Bronchial epithelial cell (primary cell): Measurements from ENCODE around the gene ISG20. TPM values are rescaled to one million over a fixed set of nuclear protein-coding genes. Genes with fewer than 3 reads are reported as not detected.

Experiments
- DNase-seq: peaks from one replicate; pipeline ENCODE4 v3.0.0-alpha.2; 2010; ENCODE audit warnings: low read depth
- FAIRE-seq: peaks from 2 replicates; lab custom pipeline; 2011; peaks lifted over from hg19 to GRCh38; lab: Jason Lieb, UNC
- H3K27me3 ChIP-seq: 2 replicates; pipeline ENCODE4 v1.5.1; 2011; ENCODE audit warnings: low read length; ENCODE audit not compliant: control insufficient read depth, insufficient read depth
- H3K36me3 ChIP-seq: 2 replicates; pipeline ENCODE4 v1.5.1; 2011; ENCODE audit warnings: low read length; ENCODE audit not compliant: control insufficient read depth, insufficient read depth
- H3K4me3 ChIP-seq: 2 replicates; pipeline ENCODE4 v1.5.1; 2011; ENCODE audit warnings: mild to moderate bottlenecking, low read depth, low read length, control low read depth
- total RNA-seq: library from RNA; depleted of rRNA; stranded (reverse); fragments of >200 nt; gene quantifications from 2 replicates; pipeline ENCODE4 v1.2.1, GENCODE V29; 2014
- TF ChIP-seq, protein P1 (sequence below): IDR thresholded peaks from 2 replicates; pipeline ENCODE4 v1.5.1; 2011; ENCODE audit warnings: mild to moderate bottlenecking, moderate library complexity, low read length, control low read depth, inconsistent platforms; ENCODE audit not compliant: insufficient read depth, severe bottlenecking

The ISG20 gene
- total RNA-seq, 1 donor from 2014 or later = 18.4 TPM

DNA sequence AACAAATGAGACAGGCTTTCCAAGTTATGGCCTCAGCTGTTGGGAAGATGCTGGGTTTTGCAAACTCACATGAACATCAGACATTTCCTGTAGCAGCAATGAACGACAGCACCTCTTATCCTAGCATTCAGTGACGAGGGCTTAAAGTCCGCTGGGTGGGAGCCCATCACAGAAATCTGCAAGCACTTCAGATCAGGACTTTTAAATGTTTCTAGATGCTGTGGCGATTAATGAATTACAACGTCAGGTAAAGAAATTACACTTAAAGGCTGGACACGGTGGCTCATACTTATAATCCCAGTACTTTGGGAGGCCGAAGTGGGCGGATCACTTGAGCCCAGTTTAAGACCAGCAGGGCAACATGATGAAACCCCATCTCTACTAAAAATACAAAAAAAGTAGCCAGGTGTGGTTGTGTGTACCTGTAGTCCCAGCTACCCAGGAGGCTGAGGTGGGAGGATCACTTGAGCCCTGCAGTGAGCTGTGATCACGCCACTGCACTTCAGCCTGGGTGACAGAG is 13.8 kb upstream of the ISG20 start:
- H3K36me3 ChIP-seq = peaks cover 31% of the 10 kb centered on the region
- TF ChIP-seq, protein P1, sequence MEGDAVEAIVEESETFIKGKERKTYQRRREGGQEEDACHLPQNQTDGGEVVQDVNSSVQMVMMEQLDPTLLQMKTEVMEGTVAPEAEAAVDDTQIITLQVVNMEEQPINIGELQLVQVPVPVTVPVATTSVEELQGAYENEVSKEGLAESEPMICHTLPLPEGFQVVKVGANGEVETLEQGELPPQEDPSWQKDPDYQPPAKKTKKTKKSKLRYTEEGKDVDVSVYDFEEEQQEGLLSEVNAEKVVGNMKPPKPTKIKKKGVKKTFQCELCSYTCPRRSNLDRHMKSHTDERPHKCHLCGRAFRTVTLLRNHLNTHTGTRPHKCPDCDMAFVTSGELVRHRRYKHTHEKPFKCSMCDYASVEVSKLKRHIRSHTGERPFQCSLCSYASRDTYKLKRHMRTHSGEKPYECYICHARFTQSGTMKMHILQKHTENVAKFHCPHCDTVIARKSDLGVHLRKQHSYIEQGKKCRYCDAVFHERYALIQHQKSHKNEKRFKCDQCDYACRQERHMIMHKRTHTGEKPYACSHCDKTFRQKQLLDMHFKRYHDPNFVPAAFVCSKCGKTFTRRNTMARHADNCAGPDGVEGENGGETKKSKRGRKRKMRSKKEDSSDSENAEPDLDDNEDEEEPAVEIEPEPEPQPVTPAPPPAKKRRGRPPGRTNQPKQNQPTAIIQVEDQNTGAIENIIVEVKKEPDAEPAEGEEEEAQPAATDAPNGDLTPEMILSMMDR = no peak
- FAIRE-seq = no peak
- no peaks in the 10 kb centered on the region for H3K27me3 ChIP-seq
- H3K4me3 ChIP-seq = no peak overlapping the region
- no peak for DNase-seq

DNA sequence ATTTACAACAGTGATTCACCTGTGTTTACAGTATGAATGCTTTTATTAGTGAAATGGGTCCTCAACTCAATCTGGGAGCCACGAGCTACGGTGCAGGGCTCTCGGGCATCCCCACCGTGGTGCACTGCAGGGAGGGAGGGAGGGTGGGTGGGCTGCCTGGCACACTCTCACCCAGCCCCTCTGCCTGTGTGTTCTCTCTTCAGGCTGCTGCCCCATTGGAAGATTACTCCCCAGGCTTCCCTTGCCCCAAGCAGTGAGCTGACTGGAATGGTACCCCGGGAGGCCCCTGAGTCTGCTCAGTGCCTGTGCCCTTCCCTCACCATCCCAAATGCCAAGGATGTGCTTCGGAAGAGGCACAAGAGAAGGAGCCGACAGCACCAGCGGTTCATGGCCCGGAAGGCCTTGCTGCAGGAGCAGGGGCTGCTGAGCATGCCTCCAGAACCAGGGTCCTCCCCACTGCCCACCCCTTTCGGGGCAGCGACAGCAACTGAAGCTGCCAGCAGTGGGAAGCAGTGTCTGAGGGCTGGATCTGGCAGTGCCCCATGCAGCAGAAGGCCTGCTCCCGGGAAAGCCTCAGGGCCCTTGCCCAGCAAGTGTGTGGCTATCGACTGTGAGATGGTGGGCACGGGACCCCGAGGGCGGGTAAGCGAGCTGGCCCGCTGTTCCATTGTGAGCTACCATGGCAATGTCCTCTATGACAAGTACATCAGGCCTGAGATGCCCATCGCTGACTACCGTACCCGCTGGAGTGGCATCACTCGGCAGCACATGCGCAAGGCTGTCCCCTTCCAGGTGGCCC is 12.7 kb upstream of the ISG20 start:
- TF ChIP-seq, protein P1 = no peak
- H3K36me3 ChIP-seq = peaks cover 34% of the 10 kb centered on the region

DNA sequence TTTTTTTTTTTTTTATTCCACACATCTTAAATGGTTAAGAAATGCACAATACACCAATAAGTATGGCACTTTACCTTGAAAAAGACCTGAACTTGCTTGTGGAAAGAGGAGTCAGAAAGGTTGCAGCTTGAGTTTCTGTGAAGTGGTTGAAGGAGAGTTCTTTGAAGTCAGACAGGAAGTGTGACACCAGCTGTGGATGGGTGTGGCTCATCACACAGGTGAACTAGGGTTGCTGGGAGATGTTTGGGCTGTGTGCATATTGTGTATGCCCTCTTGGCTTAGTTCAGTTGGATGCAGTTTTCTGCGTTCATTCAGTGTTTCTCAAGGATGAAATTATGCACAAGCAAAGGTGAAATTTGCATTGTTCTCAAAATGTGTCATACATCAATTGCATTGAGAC is 11.4 kb upstream of the ISG20 start:
- no peaks in the 10 kb centered on the region for H3K27me3 ChIP-seq
- DNase-seq (peak; percentile 42), FAIRE-seq (no peak)
- H3K4me3 ChIP-seq = no peak overlapping the region
- peaks cover 38% of the 10 kb centered on the region for H3K36me3 ChIP-seq
- TF ChIP-seq, protein P1 = no peak

More for the DNA sequence above, 12.7 kb upstream of the ISG20 start:
- Histone ChIP-seq H3K27me3 (no peaks in the 10 kb centered on the region), H3K4me3 (no peak overlapping the region)
- DNase-seq (no peak), FAIRE-seq (no peak)

DNA sequence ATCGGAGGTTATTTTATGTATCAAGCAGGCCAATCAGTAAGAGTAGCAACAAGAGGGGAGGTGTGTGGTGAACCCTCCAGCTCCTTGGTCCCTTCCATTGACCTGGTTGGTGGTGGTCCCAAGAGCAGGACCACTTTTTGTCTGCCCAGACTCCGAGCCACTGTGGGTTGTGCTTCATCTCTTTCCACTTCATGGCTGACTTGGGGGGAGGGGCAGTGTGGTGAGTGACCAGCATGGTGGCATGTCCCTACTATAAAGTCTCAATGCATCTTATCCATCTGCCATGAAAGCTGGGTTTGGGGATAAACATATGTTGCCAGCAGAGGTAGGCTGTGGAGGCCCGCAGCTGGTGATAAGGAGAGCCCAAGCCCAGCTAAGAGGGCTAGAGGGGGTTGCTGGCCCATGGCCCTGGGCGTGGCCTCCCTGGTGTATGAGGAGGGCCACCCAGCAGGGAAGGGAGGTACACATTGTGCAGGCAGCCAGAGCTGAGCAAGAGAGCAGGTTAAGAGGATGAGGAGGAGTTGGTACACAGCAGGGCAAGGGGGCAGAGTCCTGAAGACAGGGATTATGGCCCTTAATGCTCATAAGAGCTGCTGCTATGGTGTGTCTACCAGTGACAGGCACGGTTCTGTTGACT is 10.7 kb upstream of the ISG20 start:
- TF ChIP-seq, protein P1 = no peak
- Histone ChIP-seq H3K4me3 (no peak overlapping the region), H3K27me3 (no peaks in the 10 kb centered on the region), H3K36me3 (peaks cover 38% of the 10 kb centered on the region)
- no peak for DNase-seq
- no peak for FAIRE-seq

DNA sequence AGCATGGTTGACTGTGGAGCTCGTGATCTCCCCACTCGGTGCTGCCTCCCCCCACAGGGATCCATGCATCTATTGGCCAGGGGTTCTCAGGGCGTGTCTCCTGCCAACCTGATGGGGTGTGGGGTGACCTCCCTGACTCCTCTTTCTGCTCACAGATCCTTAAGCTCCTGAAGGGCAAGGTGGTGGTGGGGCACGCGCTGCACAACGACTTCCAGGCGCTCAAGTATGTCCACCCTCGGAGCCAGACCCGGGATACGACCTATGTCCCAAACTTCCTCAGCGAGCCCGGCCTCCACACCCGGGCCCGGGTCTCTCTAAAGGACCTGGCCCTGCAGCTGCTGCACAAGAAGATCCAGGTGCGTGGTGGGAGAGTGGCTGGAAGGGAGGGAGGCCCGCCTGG is 9.7 kb upstream of the ISG20 start:
- FAIRE-seq (no peak), DNase-seq (no peak)
- TF ChIP-seq, protein P1 = no peak
- Histone ChIP-seq H3K36me3 (peaks cover 34% of the 10 kb centered on the region), H3K27me3 (no peaks in the 10 kb centered on the region), H3K4me3 (no peak overlapping the region)
